Activated gamma-delta T cell treated with anti-CD3 and anti-CD28 coated beads, Interleukin-2, amount 50 U/mL, for 16 hours (primary cell): ENCODE results near the gene PDIK1L.
"Not testable (repeated sequence)": the region's sequence is repeated elsewhere in the genome, so short reads cannot be mapped to it uniquely, and the experiment has no call there.

ENCODE experiments used
- DNase-seq: peaks from one replicate; pipeline ENCODE4 v3.0.0-alpha.2; 2020; ENCODE audit warnings: low read depth

PDIK1L gene

GRCh38 chr1:26090893-26091292 lies 20.7 kb upstream of the PDIK1L start:
- no peak for DNase-seq

GRCh38 chr1:26092422-26092821 lies 19.2 kb upstream of the PDIK1L start:
- DNase-seq: no peak

GRCh38 chr1:26093569-26093968 lies 18.1 kb upstream of the PDIK1L start:
- DNase-seq: not testable (repeated sequence)

- no peak for DNase-seq
These were observed 17.5 kb upstream of the PDIK1L start for GRCh38 chr1:26094076-26094669.

GRCh38 chr1:26094677-26095383 lies 16.8 kb upstream of the PDIK1L start:
- no peak for DNase-seq

GRCh38 chr1:26096471-26096870 lies 15.2 kb upstream of the PDIK1L start:
- DNase-seq: no peak

- no peak for DNase-seq
These were observed 13.9 kb upstream of the PDIK1L start for GRCh38 chr1:26097696-26098095.

- DNase-seq: no peak
These were observed 13.0 kb upstream of the PDIK1L start for GRCh38 chr1:26098602-26099001.

GRCh38 chr1:26099780-26100179 lies 11.8 kb upstream of the PDIK1L start:
- DNase-seq: no peak

- not testable (repeated sequence) for DNase-seq
These were observed 11.4 kb upstream of the PDIK1L start for GRCh38 chr1:26100204-26100603.

- no peak for DNase-seq
These were observed 9.5 kb upstream of the PDIK1L start for GRCh38 chr1:26102119-26102518.

GRCh38 chr1:26102526-26102925 lies 9.1 kb upstream of the PDIK1L start:
- DNase-seq: no peak

GRCh38 chr1:26105226-26105548 lies 6.4 kb upstream of the PDIK1L start:
- DNase-seq: not testable (repeated sequence)

GRCh38 chr1:26109229-26110164 lies 2.1 kb upstream of the PDIK1L start:
- no peak for DNase-seq

GRCh38 chr1:26110731-26111529 lies 694 bp upstream of the PDIK1L start:
- peak; percentile 50 for DNase-seq

- no peak for DNase-seq
These were observed 767 bp downstream of the PDIK1L start for GRCh38 chr1:26112407-26112775.

- no peak for DNase-seq
These were observed 2.7 kb downstream of the PDIK1L start for GRCh38 chr1:26114165-26114927.

- no peak for DNase-seq
These were observed 8.4 kb downstream of the PDIK1L start for GRCh38 chr1:26119892-26120608.

GRCh38 chr1:26121854-26122773 lies 10.5 kb downstream of the PDIK1L start:
- no peak for DNase-seq
